Measurements from ENCODE around the gene IL17C.

GRCh38 chr16:88630941-88631340 lies 7.4 kb upstream of the IL17C start:
- TF ChIP-seq CTCF (IDR thresholded peaks at IDR 0.05) (no peak), SMC3 (IDR thresholded peaks at IDR 0.05) (no peak), HOXA7 (CRISPR knock-in tag; IDR thresholded peaks at IDR 0.05) (no peak), EP300 (IDR thresholded peaks at IDR 0.05) (no peak), NFE2L2 (conservative IDR thresholded peaks at IDR 0.05; ENCODE audit: low read length) (no peak), POLR2A (IDR thresholded peaks at IDR 0.05; ENCODE audit: low read length) (no peak), POLR2AphosphoS2 (conservative IDR thresholded peaks at IDR 0.05; ENCODE audit: low read length) (no peak), ESRRA (IDR thresholded peaks at IDR 0.05; ENCODE audit: borderline replicate concordance, low read length) (no peak), RNF2 (IDR thresholded peaks at IDR 0.05; ENCODE audit: borderline replicate concordance, low read depth) (no peak), CHD2 (IDR thresholded peaks at IDR 0.05; ENCODE audit: low read length, partially characterized antibody) (no peak), NR3C1 (IDR thresholded peaks at IDR 0.05) (no peak), HMGXB4 (CRISPR knock-in tag; IDR thresholded peaks at IDR 0.05; ENCODE audit: borderline replicate concordance) (no peak), MAFK (IDR thresholded peaks at IDR 0.05; ENCODE audit: partially characterized antibody) (no peak)

Data from A549 (cell line).